Smooth muscle cell (in vitro differentiated cells): ENCODE results near the gene ACSM4. TPM values are rescaled to one million over a fixed set of nuclear protein-coding genes. Genes with fewer than 3 reads are reported as not detected.

ENCODE experiments used
- DNase-seq: peaks from one replicate; lab custom pipeline; 2025; ENCODE audit not compliant: unreplicated experiment; lab: John Stamatoyannopoulos, UW
- H2AFZ ChIP-seq: fragments of 200-600 bp; sonication (generic); 2 replicates; pipeline ENCODE4 v1.6.0; 2016; ENCODE audit warnings: antibody characterized with exemption, low read depth, mild to moderate bottlenecking
- H3F3A ChIP-seq: fragments of 200-600 bp; sonication (generic); 2 replicates; pipeline ENCODE4 v1.6.0; 2017; ENCODE audit warnings: antibody characterized with exemption, low read depth
- H3K27ac ChIP-seq: fragments of 200-600 bp; sonication (generic); 2 replicates; pipeline ENCODE4 v1.5.1; 2016; ENCODE audit warnings: low read depth, mild to moderate bottlenecking
- H3K27me3 ChIP-seq: fragments of 200-600 bp; sonication (generic); 2 replicates; pipeline ENCODE4 v1.6.1; 2016; ENCODE audit warnings: low read depth, mild to moderate bottlenecking
- H3K36me3 ChIP-seq: fragments of 200-600 bp; sonication (generic); 2 replicates; pipeline ENCODE4 v1.5.1; 2016; ENCODE audit warnings: low read depth
- H3K4me1 ChIP-seq: fragments of 200-600 bp; sonication (generic); 2 replicates; pipeline ENCODE4 v1.5.1; 2016; ENCODE audit warnings: low read depth
- H3K4me2 ChIP-seq: fragments of 200-600 bp; sonication (generic); 2 replicates; pipeline ENCODE4 v1.6.0; 2016; ENCODE audit warnings: mild to moderate bottlenecking
- H3K4me3 ChIP-seq: fragments of 200-600 bp; sonication (generic); 2 replicates; pipeline ENCODE4 v1.5.1; 2016; ENCODE audit warnings: mild to moderate bottlenecking
- H3K79me2 ChIP-seq: fragments of 200-600 bp; sonication (generic); 2 replicates; pipeline ENCODE4 v1.6.0; 2016; ENCODE audit warnings: low read depth, mild to moderate bottlenecking
- H3K9ac ChIP-seq: fragments of 200-600 bp; sonication (generic); 2 replicates; pipeline ENCODE4 v1.6.0; 2016; ENCODE audit warnings: low read depth
- H3K9me3 ChIP-seq: fragments of 200-600 bp; sonication (generic); replicated peaks from 2 replicates; pipeline ENCODE4 v1.5.1; 2016; ENCODE audit warnings: low read depth
- H4K20me1 ChIP-seq: fragments of 200-600 bp; sonication (generic); 2 replicates; pipeline ENCODE4 v1.6.0; 2016; ENCODE audit warnings: low read depth
- CTCF ChIP-seq: fragments of 200-600 bp; sonication (generic); IDR thresholded peaks from 2 replicates; pipeline ENCODE4 v1.5.1; 2017; ENCODE audit warnings: borderline replicate concordance, mild to moderate bottlenecking, antibody characterized with exemption; ENCODE audit not compliant: insufficient read depth, poor library complexity, severe bottlenecking
- WGBS: methylation state at CpG from one replicate; pipeline ENCODE4 v1.1.7; 2016; ENCODE audit warnings: low lambda C conversion rate; 5-methylcytosine and 5-hydroxymethylcytosine counted together
- polyA plus RNA-seq: library from polyadenylated mRNA; unstranded; fragments of >200 nt; fragmentation: Nextera tagmentation; extraction: Ambion mirVana; gene quantifications from 2 replicates; pipeline ENCODE4 v1.2.1, GENCODE V29; 2016
- total RNA-seq: library from RNA; depleted of rRNA; stranded (reverse); fragments of >200 nt; gene quantifications from 2 replicates; pipeline ENCODE4 v1.2.3, GENCODE V29; 2014

ACSM4 gene
- total and polyA plus RNA-seq, 2 experiments from 2014 or later, result not detected

- Histone ChIP-seq H2AFZ (no peak overlapping the region), H3K27ac (no peak overlapping the region), H3K4me3 (no peak overlapping the region), H3K79me2 (no peaks in the 10 kb centered on the region), H3K9ac (no peak overlapping the region), H3K4me2 (no peak overlapping the region), H3F3A (no peaks in the 10 kb centered on the region), H3K27me3 (no peaks in the 10 kb centered on the region), H4K20me1 (no peaks in the 10 kb centered on the region), H3K36me3 (no peaks in the 10 kb centered on the region), H3K4me1 (no peaks in the 10 kb centered on the region), H3K9me3 (no peaks in the 10 kb centered on the region)
- TF ChIP-seq CTCF, result no peak
- no peak for DNase-seq
- 82% methylated on average over 1 of the region's 1 CpG for WGBS
Measured at GRCh38 chr12:7293670-7294069, 10.2 kb upstream of the ACSM4 start.

GRCh38 chr12:7295529-7295928 lies 8.3 kb upstream of the ACSM4 start:
- WGBS, result 88% methylated on average over 1 of the region's 1 CpG
- DNase-seq, result no peak
- no peak overlapping the region for H3K9ac ChIP-seq
- no peak overlapping the region for H3K4me2 ChIP-seq
- no peaks in the 10 kb centered on the region for H3K9me3 ChIP-seq
- H3K27me3 ChIP-seq, result no peaks in the 10 kb centered on the region
- H4K20me1 ChIP-seq, result no peaks in the 10 kb centered on the region
- H3F3A ChIP-seq, result no peaks in the 10 kb centered on the region
- no peaks in the 10 kb centered on the region for H3K36me3 ChIP-seq
- H3K4me3 ChIP-seq, result no peak overlapping the region
- H3K4me1 ChIP-seq, result no peaks in the 10 kb centered on the region
- TF ChIP-seq CTCF, result no peak
- H3K27ac ChIP-seq, result no peak overlapping the region
- H3K79me2 ChIP-seq, result no peaks in the 10 kb centered on the region
- no peak overlapping the region for H2AFZ ChIP-seq

GRCh38 chr12:7297865-7298264 lies 6.0 kb upstream of the ACSM4 start:
- 92% methylated on average over 2 of the region's 2 CpGs for WGBS
- H3K4me1 ChIP-seq, result no peaks in the 10 kb centered on the region
- H3K36me3 ChIP-seq, result no peaks in the 10 kb centered on the region

More at GRCh38 chr12:7297865-7298264, 6.0 kb upstream of the ACSM4 start:
- no peaks in the 10 kb centered on the region for H3K9me3 ChIP-seq
- no peak overlapping the region for H3K4me3 ChIP-seq
- H3K79me2 ChIP-seq, result no peaks in the 10 kb centered on the region
- H2AFZ ChIP-seq, result no peak overlapping the region
- no peak overlapping the region for H3K4me2 ChIP-seq
- H3K27me3 ChIP-seq, result no peaks in the 10 kb centered on the region
- no peaks in the 10 kb centered on the region for H4K20me1 ChIP-seq
- no peak for DNase-seq
- no peaks in the 10 kb centered on the region for H3F3A ChIP-seq
- H3K9ac ChIP-seq, result no peak overlapping the region
- no peak overlapping the region for H3K27ac ChIP-seq
- TF ChIP-seq CTCF, result no peak
